HG03196 (cell line): ENCODE data around the gene MYO15B.

ENCODE experiments used
- ATAC-seq: cut with Tn5 transposase; IDR thresholded peaks from one replicate; pipeline ENCODE4 v1.9.1; 2021; ENCODE audit not compliant: unreplicated experiment

MYO15B gene

DNA sequence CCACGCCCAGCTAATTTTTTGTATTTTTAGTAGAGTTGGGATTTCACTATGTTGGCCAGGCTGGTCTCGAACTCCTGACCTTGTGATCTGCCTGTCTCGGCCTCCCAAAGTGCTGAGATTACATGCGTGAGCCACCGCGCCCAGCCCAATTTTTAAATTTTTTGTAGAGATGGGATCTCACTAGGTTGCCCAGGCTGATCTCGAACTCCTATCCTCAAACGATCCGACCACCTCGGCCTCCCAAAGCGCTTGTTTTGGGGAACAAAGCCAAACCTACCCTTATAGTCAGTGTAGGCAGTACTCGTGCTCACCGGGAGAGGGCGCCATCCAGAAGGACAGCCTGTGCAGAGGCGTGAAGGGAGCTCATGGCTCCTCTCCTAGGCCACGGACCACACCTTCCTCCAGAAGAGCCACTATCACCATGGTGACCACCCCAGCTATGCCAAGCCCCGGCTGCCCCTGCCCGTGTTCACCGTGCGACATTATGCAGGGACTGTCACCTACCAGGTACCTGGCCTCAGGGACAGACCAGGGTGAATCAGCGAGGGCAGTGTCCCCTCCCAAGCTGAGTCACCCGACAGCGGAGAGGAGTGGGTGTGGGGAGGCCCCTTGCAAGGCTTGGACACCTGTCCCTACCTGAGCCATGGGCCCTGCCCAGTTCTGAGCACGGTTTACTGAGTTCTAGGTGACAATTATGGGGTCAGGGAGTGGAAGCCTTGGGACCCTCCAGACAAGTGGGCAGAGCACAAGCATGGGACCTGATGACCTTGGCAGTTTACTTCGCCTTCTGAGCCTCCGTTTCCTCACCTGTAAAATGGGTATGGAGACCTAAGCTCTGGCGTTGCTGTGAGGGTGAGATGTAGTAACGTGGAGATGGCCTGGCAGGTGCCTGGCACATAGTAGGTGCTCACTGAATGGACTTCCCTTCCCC, 13.7 kb downstream of the MYO15B start:
- ATAC-seq: no peak

DNA sequence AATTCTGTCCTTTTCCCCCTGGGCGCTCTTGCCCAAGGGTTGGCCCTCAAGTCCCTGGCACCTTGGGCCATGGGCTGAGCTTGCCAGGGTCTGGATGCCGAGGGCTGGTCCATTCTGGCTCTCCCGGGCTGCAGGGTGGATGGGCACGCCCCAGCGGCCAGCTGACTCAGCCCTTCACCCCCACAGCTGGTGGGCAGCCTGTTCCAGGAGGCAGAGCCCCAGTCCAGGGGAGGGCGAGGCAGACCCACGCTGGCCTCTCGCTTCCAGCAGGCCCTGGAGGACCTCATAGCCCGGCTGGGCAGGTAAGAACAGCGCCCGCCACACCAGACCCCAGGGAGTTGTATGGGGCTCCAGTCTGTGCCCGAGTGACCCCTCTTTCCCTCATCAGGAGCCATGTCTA, 15.0 kb downstream of the MYO15B start:
- ATAC-seq: no peak

DNA sequence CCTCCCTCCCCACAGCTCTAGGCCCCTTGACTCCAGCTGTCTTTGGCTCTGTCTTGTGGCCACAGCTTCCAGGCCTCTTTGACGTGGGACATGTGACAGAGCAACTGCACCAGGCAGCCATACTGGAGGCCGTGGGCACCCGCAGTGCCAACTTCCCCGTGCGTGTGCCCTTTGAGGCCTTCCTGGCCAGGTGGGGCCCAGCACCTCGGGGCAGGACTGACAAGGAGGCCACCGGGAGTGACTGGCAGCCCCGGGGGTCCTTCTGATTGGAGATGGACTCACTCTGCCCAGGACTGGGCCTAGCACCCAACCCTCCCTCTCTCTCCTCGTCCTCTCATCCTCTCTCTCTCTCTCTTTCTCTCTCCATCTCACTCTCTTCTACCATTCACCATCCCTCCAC, 15.5 kb downstream of the MYO15B start:
- no peak for ATAC-seq

DNA sequence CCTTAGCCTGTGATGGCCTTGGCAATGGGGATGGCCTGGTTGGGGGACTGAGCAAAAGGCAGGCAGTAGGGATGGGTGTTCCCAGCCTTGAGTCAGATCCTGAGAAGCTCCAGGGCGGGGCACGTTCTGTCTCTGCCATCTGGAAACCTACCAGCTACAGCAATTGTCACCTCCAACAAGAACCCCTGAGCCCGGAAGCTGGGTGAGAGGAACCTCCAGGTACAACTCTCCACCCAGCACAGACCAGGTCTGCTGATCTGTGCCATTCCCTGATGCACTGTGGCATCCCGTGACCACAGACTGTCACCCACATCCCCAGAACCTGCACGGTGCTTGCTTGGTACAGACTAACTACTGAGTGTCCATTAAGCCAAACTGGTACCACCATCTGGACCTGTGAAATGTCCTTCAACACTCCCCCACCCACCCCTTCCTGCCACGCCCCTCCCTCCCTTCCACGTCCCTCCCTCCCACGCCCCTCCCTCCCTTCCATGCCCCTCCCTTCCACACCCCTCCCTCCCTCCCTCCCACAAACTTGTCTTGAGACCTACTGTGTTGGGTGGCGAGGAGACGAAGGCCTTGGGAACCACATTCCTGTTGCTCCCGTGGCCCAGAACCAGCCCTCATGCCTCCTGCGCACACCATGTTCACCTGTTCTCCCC, 16.6 kb downstream of the MYO15B start:
- ATAC-seq: no peak

DNA sequence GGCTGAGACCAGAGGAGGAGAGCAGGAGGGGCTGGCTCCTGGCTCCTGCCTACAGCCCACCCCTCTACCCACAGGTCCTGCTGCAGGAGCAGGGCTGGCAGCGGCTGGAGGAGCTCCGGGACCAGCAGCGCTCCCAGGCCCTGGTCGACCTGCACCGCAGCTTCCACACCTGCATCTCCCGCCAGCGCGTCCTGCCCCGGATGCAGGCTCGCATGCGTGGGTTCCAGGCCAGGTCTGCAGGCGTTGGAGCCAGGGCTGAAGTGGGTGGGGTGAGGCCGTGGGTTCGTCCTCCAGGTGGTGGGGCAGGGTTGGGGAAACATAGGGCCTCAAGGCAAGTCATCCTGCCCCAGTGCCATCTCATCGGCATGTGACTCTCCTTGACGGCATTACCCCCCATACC, 18.2 kb downstream of the MYO15B start:
- ATAC-seq: no peak

DNA sequence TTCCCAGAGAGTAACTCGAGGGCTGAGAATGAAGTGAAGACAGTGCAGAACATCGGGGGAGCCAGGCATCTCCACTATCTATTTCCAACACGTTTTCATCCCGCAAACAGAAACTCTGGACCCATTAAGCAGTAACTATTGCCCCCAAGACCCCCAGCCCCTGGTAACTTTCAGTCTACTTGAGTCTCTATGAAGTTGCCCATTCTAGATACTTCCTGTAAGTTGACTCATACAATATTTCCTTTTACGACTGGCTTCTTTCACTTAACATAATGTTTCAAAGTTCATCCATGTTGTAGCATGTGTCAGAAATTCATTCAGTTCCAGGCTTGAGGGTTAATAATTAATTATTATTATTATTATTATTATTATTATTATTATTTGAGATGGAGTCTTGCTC, 19.5 kb downstream of the MYO15B start:
- no peak for ATAC-seq

DNA sequence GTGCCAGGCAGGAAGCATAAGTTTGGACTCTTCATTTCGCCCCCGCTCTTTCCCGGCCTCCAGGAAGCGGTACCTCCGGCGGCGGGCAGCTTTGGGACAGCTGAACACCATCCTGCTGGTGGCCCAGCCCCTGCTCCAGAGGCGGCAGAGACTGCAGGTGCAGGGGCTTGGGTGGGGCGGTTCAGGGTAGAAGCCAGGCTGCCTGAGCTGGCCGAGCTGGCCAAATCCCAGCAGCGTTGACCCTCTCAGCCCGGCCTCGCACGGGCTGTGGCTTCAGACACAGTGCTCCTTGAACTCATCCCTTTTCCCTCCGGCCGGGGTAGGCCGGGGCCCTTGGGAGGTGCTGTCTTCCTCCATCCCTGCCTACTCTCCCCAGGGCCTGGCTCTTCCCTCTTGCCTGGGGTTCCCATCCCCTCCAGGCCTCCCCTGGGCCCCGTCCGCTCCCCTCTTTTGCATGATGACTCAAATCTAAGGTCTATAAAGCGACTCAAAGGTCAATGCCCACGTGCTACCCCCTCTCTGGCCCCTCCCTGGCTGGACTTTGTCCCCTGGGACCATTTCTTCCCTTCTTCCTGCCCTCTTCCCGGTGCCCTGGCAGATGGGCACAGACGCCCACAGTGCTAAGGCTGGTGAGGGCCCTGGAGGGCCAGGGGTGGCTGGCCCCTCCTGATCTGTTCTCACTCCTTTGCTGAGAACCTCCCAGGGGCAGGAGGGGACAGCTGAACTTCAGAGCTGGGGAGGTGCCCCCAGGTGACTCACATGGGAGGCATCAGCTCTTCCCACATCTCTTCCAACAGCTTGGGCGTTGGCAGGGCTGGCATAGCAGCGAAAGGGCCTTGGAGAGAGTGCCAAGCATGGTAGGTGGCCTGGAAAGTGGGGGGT, 22.7 kb downstream of the MYO15B start:
- no peak for ATAC-seq

DNA sequence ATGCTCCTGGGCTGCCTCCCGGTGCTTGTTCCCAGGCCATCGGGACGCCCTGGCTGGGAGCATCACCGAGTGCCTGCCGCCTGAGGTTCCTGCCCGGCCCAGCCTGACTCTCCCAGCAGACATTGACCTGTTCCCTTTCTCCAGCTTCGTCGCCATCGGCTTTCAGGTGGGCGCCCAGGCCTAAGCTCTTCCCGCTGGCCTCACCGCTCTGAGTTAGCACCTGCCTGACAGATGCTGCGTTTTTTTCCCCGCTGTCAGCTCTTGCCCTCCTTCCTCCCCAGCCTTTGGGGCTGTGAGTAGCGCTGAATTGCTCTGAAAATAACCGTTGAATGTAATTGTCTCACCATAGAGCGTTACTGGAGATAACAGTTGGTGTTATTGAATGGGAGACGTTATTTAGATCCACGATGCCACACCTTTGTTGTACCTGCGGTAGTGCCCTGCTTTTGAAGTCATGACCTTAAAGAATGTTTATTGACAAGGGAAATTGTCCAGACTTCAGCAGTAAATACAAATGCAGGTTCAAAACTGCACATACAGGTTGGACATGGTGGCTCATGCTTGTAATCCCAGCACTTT, 24.3 kb downstream of the MYO15B start:
- ATAC-seq: no peak

DNA sequence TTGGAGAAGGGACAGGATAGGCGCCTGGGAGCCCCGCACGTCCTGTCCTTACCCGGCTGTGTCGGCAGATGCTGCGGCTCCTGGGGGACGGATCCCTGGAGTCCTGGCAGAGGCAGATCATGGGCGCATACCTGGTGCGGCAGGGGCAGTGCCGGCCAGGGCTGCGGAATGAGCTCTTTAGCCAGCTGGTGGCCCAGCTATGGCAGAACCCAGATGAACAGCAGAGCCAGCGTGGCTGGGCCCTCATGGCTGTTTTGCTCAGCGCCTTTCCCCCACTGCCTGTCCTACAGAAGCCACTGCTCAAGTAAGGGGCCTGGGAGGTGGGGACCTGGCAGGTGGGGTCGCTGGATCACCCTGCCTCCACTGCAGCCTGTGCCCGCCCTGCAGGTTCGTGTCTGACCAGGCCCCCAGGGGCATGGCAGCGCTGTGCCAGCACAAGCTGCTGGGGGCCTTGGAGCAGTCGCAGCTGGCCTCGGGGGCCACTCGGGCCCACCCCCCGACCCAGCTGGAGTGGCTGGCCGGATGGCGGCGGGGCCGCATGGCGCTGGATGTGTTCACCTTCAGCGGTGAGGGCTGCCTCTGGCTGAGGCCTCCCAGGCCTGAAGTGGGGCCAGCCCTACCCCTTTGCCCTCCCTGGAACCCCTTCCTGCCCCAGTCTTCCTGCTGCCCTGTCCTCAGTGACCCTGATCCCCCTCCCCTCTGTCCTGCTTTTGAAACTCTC, 25.5 kb downstream of the MYO15B start:
- ATAC-seq: no peak

DNA sequence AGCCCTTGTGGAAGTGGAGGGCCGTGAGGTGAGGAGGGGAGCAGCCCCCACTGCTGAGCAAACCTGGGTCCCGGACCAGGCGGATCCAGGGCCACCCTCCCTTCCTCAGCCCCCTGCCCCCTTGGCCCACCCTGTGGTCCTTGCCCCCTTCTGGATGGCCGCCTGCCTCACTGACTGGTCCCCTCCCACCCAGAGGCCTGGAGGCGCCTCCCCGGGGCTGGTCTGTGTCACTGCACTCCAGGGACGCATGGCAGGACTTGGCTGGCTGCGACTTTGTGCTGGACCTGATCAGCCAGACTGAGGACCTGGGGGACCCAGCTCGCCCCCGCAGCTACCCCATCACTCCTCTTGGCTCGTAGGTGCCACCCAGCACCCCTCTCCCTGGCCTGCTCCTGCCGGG, 26.4 kb downstream of the MYO15B start:
- no peak for ATAC-seq

DNA sequence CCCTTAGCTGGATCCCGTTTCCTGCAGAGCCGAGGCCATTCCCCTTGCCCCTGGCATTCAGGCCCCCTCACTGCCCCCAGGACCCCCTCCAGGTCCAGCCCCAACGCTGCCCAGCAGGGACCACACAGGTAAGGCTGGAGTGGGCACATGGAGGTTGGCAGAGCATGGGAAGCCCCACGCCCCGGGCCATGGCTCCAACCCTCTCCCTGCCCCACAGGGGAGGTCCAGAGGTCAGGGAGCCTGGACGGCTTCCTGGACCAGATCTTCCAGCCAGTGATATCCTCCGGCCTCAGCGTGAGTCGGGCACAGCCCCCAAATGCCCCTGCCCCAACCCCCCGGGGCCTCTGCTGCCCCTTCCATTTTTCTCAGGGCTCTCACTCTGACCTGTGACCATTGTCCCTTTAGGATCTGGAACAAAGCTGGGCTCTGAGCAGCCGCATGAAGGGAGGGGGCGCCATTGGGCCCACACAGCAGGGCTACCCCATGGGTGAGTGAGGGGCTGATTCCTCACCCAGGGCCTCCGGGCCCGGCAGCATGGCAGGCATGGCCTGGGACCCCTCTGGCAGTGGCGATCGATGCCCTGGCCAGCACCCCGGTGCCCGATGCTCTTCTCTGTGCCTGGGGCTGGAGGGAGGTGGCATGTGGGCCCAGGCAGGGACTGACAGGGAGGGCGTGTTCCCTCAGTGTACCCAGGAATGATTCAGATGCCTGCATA, 27.1 kb downstream of the MYO15B start:
- no peak for ATAC-seq

DNA sequence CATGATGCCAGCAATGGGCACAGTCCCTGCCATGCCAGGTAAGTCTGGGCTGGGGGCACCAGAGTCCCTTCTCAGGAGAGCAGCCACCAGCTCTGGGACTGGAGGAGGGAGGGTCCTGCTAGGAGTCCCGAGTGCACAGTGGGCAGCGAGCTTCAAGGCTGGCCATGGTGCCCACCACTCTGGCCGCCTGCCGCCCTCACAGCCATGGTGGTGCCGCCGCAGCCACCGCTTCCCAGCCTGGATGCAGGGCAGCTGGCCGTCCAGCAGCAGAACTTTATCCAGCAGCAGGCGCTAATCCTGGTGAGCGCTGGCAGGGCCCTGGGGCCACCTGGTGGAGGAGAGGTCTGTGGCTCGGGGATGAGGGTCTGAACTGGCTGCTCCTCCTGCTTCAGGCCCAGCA, 27.7 kb downstream of the MYO15B start:
- no peak for ATAC-seq

DNA sequence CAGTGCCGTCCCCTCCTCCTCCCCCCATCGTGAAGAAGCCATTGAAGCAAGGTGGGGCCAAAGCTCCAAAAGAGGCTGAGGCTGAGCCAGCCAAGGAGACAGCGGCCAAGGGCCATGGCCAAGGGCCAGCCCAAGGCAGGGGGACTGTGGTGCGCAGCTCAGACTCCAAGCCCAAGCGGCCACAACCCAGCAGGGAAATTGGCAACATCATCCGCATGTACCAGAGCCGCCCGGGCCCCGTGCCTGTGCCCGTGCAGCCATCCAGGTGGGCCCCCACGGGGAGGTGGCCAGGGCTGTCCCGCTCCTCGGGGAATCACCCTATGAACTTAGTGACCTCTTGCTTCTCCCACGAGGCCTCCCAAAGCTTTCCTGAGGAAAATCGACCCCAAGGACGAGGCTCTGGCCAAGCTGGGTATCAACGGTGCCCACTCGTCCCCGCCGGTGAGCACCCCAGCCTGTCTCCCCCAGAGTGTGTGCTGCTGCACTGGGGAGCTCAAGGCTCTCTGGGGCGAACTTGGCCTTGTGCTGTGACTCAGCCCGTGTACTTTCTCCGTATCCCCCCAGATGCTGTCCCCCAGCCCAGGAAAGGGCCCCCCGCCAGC, 29.0 kb downstream of the MYO15B start:
- no peak for ATAC-seq

DNA sequence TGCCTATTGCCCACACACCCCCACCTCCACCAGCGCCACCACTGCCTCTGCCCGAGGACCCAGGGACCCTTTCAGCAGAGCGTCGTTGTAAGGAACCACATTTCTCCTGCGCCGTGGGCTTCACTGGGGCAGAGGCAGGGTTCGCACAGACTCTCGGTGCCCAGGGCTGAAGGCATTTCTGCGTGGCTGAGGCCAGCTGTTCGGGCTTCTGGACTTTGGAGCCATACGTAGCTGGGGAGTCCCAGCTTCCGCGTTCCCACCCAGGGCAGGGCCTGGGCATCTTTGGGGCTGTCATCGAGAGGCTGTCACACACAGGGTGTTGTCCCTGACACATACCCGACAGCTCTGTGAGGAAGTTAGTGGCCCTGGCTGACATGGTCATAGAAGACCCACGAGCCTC, 29.6 kb downstream of the MYO15B start:
- no peak for ATAC-seq

DNA sequence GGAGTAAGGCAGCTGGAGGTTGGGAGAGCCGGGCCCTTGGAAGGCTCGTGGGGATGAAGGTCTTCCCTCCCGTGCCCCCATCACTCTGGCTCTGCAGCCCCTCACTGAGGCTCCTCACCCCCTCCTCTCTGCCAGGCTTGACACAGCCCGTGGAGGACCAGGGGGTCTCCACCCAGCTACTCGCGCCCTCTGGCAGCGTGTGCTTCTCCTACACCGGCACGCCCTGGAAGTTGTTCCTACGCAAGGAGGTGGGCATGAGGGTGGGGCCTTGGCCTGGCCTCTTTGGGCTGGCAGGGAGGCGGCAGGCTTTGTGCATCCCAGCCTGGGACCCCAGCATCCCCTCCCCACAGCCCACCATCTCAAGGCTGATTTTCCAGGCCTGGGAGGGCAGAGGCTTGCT, 30.1 kb downstream of the MYO15B start:
- ATAC-seq: no peak

DNA sequence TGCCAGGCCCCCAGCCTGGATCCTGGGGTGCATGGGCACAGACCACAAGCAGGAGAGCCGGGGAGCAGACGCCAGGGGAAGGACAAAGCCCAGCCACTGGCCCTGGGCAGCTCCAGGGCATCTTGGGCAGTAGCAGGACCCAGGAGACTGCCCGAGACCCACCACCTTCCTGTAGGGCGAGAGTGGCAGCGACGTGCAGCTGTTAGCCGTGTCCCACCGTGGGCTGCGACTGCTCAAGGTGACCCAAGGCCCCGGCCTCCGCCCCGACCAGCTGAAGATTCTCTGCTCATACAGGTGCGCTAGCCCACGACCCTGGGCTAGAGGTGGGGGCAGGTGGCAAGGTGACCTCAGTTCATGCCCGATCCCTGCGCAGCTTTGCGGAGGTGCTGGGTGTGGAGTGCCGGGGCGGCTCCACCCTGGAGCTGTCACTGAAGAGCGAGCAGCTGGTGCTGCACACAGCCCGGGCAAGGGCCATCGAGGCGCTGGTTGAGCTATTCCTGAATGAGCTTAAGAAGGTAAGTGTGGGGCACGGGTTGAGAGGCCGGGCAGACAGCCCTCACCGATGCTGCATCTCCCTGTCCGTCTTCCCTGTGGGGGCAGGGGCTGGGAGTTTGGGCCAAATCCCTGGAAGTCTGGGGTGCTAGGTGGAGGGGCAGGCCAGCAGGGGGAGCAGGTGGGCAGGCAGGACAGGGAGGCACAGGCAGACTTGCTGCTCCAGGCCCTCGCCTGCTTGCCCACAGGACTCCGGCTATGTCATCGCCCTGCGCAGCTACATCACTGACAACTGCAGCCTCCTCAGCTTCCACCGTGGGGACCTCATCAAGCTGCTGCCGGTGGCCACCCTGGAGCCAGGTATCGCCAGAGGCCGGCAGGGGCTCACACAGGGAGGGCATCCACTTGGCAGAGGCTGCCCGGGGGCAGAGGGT, 32.2 kb downstream of the MYO15B start:
- no peak for ATAC-seq

DNA sequence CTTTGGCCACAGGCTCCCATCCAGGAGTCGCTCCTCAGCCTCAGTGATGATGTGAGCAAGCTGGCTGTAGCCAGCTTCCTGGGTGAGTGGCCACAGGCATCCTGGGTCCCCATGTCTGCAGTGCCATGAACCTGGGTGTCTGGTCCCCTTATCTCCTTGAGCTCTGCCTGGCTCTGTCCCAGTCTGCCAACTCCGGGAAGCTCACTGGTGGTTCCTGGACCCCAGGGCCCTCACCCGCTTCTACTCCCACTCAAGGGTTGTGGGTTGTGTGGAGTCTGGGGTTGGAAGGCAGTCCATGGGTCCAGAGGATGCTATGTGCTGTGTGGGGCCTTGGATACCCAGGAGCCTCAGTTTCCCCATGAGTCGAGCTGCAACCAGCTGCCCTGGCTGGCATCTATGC, 33.9 kb downstream of the MYO15B start:
- ATAC-seq: no peak

DNA sequence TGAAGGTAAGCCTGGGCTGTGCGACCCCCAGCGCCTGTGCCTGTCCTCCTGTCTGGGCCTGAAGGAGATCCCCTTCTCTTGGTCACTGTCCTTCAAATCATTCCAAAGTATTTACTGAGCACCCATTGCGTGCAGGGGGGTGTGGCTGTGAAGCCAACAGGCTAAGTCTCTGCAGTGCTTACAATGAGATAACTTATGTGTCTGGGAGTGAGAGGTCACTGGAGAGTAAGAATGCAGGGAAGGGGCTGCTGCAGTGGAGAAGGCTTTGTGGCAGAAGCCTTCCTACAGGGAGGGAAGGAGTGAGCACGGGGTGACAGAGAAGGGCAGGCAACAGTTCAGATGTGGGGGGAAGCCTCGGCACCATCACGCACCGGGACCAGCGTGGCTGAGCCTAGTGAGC, 34.5 kb downstream of the MYO15B start:
- ATAC-seq: no peak
